Fibroblast of villous mesenchyme (primary cell): ENCODE data around the gene SEMA3C. TPM values are rescaled to one million over a fixed set of nuclear protein-coding genes. Genes with fewer than 3 reads are reported as not detected.

Source experiments
- DNase-seq: peaks from one replicate; pipeline ENCODE4 v3.0.0-alpha.2; 2010; ENCODE audit warnings: low read depth
- H3K4me3 ChIP-seq: 2 replicates; pipeline ENCODE4 v1.5.1; 2011; ENCODE audit warnings: low read depth, mild to moderate bottlenecking, low read length
- CTCF ChIP-seq: IDR thresholded peaks from 2 replicates; pipeline ENCODE4 v1.5.1; 2012; ENCODE audit warnings: low read depth, mild to moderate bottlenecking, low read length; ENCODE audit not compliant: insufficient read depth
- total RNA-seq: library from RNA; depleted of rRNA; stranded (reverse); fragments of >200 nt; gene quantifications from 2 replicates; pipeline ENCODE4 v1.2.3, GENCODE V29; 2012

SEMA3C gene
- total RNA-seq, 1 donor = 136 TPM

- DNase-seq = no peak
- H3K4me3 ChIP-seq = no peak overlapping the region
- TF ChIP-seq CTCF = no peak
These were observed 128.0 kb downstream of the SEMA3C start for GRCh38 chr7:80790877-80791276.

- TF ChIP-seq CTCF = no peak
- DNase-seq = no peak
- no peak overlapping the region for H3K4me3 ChIP-seq
These were observed 131.1 kb downstream of the SEMA3C start for GRCh38 chr7:80787721-80788120.

GRCh38 chr7:80785961-80786536 is 132.8 kb downstream of the SEMA3C start:
- no peak overlapping the region for H3K4me3 ChIP-seq
- no peak for TF ChIP-seq CTCF
- peak; percentile 49 for DNase-seq

- H3K4me3 ChIP-seq = no peak overlapping the region
- DNase-seq = no peak
- TF ChIP-seq CTCF = no peak
These were observed 133.6 kb downstream of the SEMA3C start for GRCh38 chr7:80785276-80785675.

GRCh38 chr7:80783678-80784327 is 135.0 kb downstream of the SEMA3C start:
- no peak for TF ChIP-seq CTCF
- no peak for DNase-seq
- no peak overlapping the region for H3K4me3 ChIP-seq

GRCh38 chr7:80783186-80783677 is 135.6 kb downstream of the SEMA3C start:
- no peak for TF ChIP-seq CTCF
- DNase-seq = no peak
- no peak overlapping the region for H3K4me3 ChIP-seq
